T1000 (cell line): ENCODE results near the gene GREM2.

Source experiments
- DNase-seq: peaks from one replicate; lab custom pipeline; 2025; ENCODE audit warnings: mixed read lengths; lab: John Stamatoyannopoulos, UW

GREM2 gene

DNA sequence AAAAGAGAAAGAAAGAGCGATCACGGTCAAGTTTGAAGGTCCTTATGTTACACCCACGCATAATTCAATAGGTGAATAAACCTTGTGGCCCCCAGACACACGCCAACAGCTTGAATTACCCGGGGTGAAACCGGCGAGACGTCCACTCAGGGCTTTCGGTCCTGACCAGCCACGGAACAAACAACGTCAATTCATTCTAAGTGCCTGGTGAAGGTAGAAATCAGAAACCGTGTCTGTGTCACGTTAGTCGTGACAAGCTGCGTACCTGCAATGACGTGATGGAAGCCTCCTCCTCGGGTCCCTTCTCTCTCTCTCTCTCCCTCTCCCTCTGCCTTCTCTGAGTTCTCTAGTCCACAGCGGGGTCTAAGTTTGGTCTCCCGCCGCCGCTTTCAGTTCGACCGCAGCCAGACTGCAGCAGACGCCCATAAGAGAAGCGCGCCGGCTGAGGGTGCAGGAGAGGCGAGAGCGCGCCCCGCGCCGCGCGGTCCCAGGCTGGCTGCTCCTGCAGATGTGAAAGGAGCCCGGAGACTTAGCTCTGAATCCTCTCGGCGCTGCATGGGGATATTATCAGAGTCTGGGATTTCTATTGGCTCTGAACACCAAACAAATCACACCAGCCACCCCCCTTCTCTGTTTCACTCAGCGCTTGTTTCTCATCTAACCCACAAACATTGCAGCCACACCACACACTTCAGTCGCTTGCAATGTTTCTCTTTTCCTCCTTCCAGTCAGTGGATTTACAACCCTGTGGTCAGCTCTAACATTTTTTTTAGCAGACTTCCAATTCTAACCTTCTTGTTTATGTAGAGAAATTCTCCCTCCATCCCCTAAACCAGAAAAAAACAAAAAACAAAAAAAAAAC is at the start of gene GREM2:
GREM2 (minus strand) TSS at position 537 of the 862 bp plus-strand sequence. CDS start 118,680 bp downstream, outside the sequence.
- peak; percentile 54 for DNase-seq

DNA sequence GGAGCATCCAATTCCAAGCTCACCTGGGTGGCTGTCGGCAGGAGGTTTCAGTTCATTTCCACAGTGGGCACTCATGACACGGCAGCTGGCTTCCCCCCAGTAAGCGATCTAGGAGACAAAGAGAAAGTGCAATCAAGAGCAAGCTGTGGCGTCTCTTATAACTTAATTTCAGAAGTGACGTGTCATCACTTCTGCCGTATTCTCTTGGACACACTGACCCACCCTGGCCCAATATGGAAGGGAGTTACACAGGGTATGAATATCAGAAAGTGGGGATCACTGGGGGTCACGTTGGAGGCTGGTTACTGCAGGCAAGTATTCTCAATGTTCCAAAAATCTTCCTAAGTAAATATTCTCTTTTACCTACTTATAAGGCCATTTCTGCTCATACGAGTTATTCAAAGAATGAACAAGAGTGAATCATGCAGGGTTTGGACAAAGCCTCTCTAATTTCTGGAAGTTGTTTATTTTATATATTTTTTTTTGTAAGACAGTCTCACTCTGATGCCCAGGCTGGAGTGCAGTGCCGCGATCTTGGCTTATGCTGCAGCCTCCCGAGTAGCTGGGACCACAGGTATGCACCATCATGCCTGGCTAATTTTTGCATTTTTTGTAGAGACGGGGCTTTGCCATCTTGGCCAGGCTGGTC is 46.5 kb upstream of the GREM2 start:
- no peak for DNase-seq

DNA sequence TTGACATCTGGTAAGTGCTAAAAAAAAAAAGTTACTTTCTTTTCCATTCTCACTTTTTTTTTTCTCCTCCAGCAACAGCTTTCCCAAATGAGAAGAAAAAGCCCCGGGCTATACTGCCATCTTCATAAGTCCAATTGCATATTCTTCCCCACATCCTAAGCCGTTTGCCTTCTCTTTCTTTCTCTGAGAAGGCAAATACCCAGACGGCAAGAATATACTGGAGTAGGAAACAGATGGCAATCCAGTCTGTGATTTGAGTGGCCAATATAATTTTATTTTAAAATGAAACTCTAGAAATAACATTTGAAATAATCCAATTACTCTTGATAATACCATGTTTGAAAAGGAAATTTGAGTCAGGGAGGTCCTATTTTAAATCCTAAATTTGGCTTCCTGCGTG is 44.6 kb upstream of the GREM2 start:
- DNase-seq: no peak

DNA sequence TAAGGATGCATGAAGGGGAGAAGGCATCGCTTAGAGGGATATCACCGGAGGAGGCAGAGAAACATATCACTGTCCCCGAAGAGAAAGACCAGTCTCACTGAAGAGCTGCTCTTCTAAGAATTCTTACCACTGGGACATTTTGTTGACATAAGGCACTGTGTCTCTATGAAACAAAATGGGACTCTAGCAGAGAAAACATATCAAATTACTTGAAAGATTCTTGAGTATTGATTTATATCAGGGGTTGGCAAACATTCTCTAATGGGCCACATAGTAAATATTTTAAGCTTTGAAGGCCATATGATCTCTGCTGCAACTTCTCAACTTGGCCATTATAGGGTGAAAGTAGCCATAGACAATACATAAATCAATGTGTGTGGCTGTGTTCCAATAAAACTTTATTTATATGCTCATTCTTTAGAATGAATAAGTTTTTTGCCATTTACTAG is 41.0 kb upstream of the GREM2 start:
- no peak for DNase-seq

DNA sequence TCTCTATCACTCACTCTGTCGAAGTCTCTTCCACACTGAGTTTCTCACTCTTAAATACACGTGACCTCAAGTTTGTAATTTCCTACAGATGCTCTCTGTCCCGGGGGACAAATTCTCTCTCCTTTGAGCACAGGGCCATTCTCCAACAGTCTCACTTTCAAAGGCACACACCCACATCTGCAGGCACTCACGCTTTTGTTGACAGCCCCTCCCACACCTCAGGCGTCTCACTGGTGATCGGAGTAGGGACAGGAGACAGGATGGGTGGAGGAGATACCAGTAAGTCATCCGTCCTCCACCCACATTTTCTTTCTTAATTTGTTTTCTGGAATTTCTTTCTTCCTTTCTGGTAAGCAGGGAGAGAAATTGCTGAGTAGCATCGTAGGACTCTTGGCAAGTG is 40.6 kb upstream of the GREM2 start:
- DNase-seq: no peak

DNA sequence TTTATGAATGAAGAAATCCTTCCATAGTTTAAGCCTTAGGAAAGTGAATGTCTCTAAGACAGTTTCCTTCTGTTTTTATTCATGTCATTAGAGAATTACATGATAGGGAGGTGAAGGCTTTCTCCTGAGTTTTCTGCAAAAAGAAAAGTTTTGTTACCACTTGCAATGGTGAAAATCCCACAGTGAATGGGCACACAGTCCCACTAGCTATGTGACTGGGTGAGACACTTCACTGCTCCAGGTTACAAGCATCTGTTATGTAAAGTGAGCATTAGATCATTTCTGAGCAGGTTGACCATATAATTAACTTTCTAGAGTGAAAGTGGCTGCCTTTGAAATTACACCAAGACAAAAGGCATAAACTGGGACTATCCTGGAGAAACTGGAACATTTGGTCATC is 38.9 kb upstream of the GREM2 start:
- DNase-seq: no peak

DNA sequence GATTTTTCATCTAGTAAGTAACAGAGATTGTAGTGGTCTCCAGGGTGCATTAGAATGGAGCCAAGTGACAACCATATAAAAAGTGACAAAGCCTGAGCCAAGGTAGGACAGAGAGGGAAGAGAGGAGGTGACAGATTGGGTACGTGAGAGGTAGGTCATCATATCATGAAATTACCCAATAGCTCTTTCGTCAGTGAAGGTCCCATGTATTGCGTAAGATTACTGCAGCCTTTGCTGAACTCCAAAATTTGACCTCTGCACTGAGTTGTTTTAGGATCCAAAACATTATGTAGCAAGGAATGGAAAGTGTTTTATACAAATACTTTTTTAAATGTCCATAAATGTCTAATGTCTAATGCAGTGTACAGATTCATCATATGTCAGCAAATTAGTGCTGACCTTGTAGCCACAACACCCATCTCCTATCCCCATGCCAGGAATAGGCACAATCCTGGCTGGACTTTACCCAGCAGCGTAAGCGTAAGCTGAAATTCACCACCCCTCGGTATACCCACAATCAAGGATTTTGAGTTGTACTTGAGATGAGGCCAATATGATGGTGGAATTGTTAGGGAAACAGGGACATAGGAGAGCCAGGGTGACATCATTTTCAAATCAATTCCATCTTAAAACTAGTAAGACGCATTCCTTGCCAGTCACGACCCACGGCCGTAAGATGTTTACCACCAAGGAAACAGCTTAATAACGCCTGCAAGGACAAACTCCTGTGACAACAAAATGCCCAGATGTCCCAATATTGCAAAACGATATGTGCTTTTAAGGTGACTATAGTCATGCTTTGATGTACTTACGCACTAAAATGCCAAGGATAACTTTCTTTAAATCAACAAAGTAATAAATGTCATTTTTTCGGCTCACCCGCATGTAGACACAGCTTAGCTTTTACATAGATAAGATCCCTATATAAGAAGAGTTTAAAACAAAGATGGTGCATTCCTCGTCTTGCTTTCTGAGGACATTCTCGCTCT is 38.1 kb upstream of the GREM2 start:
- no peak for DNase-seq

DNA sequence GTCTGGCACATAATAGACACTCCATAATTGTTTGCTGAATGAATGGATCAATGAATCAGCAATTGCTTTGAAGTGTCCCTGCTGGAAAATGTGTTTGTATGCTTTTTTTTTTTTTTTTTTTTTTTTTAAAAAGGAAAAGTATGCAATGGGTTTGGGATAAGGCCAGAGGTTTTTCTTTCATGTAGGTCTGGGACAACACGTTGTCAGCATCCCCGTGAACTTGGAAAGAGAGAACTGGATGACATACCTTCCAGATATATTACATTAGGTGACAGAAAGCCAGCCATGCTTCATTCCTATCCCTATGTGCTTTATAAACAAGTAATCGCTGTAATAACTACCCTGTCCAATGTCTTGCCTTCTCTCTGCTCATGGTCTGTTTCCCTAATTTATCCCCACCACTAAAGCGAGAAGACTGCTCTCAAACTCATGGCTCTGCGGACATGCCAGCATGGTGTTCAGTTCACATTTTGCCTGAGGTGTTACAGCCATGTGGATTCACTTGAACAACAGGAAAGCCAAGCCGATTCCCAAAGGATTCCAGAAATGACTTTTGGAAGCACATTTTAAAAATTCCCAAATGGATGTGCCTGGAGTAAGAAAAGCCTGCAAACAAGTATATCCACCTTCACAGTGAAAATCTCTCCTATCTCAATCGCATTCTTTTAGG is 34.8 kb upstream of the GREM2 start:
- no peak for DNase-seq

DNA sequence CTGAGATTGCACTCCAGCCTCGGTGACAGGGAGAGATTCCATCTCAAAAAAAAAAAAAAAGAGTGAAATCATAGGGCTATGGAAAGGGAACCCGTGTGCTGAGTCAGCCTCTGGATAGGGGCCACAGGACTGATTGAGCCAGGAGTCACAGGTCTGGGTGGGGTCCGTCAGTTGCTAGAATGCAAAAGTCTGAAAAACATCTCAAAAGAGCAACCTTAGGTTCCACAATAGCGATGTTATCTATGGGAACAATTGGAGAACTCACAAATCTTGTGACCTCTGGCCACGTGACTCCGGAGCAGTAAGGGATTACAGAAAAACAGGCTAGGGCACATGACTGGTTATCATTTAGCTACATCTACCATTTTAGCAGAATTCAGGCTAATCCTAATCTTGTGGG is 32.8 kb upstream of the GREM2 start:
- DNase-seq: no peak

DNA sequence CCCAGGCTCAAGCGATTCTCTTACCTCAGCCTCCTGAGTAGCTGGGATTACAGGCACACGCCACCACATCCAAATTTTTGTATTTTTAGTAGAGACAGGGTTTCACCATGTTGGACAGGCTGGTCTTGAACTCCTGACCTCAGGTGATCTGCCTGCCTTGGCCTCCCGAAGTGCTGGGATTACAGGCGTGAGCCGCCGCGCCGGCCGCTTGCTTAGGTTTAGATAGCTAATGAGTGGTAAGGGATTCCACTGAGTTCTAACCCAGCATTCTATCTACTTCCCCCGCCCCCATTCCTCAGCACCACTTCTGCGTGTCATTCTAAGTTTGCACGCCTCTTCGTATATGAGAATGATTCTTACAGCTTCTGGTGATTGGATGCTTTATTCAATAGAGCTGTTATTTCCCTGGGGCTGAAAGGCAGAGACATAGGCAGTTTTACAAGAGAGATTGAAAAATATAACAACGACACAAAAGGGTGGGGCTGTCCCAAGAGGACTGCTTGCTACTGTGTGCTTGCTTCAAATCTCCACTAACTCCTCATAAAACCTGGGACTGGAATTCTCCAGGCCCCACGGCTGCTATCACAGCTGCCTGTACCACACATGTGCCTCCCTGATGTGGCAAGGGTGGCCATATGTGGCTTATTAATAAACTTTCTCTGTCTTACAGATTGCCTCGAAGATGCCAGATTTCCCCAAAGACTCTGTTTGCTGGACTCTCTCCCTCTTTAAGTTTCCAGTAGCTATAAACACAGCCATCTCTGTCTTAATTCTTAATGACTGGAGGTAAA is 23.7 kb upstream of the GREM2 start:
- DNase-seq: no peak

DNA sequence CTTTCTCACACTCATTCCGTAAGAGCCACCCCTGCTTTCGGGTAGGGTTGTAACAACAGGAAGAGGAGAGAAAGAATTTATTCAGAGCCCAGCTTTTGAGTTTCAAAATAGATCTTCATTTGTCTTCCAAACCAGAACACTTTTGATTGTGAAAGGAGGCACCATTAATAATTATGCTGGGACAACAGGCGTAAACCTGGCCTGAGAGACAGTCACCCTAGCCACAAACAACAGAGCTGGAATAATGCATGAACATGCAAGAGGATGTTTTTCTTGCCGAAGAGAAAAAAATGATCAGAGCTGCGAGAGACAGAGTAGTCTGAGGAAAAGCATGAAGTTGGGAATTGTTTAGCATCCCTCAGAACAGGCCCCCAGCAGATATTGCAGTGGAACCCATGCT is 18.5 kb upstream of the GREM2 start:
- no peak for DNase-seq

DNA sequence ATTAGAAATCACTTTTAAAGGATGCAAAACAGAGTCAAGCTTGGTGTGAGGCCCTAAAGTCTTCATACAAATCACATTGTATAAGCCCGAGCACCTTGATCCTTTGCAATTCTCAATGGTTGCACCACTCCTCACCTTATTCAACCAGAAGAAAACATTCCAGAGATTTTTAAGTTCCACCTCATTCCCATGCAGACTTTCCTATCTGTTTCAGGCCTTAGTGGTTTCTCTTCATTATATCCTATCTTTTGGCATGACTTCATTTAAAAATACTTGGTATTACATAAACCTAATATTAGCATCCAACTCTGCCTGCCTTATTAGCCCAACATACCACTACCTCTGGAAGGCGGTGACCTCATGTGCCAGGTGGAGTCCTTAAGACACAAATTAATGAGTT is 9.3 kb upstream of the GREM2 start:
- no peak for DNase-seq

DNA sequence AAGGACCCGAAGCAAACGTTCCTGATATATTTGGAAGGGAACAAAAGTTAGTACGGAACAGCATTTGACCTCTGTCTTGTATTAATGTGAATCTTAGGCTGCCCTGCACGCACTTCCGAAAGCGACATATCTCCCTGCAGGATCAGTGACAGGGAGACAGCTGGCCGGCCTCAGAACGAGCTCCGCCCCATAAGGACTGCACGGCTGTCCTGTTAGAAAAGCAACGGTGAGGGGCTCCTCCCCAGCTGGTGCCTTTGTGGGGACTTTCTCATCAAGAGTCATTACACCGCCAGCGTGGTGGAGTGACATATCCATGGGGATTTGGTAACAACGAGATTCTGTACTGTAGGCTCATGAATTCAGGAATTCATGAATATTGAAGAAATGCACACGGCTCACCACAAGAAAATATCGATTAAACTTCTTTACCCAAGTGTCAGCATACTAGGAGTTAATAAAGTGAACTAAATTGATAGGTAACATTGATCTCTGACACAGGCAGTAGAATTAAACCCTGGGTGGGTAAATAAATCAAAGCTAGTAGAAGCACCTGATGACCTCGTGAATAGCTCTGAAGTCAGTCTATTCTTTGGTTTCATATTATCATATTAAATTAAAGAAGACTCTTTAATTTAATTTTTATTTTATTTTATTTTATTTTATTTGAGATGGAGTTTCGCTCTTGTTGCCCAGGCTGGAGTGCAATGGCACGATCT is 8.1 kb upstream of the GREM2 start:
- no peak for DNase-seq

DNA sequence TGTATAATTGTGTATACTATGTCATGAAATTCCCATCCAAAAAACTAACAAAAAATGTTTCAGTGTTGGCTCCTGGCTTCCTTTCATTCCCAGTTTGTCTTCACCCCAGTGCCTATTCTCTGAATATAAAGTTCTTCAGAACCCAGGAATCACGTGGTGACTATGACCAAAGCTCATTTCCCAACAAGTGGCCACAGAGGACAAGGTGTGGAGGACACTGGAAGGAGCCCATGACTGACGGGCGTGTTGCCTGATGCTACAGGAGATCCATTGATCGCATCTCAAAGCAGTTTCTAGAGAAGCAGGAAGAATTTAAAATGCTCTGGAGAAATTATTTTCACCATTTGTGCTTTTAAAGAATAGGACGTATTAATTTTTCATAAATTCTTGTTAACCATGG is 7.4 kb upstream of the GREM2 start:
- no peak for DNase-seq

DNA sequence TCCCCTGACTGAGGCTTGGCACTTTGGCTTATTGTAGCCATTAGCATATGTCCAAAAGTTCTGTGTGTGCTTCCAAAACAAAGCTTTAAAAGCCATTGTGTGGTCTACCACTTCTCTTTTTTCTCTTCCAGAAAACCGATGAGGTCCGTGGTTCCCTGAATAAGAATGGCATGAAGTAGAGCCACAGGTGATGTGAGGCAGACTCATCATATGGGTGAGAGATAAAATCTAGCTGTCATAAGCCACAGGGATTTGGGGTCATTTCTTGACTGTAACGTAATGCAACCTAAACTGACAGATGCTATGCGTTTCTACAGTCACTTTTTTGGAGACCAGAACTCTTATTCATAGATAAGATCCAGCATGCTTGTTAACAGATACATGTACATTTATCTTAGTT is 7.0 kb upstream of the GREM2 start:
- DNase-seq: no peak

DNA sequence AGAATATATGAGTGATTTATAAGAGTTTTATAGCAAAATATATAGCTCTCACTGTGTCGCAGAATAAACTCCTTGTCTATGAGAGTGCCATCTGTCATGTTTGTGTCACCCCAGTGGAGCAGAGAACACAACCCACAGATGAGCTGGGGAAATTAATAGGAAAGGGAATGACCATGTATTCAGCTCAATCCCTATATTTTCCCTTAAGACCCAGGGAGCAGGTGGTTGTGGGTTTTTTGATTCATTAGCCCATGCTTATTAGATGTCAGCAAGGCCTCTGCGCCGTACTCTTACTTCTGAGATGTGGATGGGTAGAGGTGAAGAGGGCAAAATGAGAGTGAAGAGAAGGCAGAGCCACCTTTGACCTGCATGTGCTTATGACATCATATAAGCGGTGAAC is 4.1 kb upstream of the GREM2 start:
- DNase-seq: no peak

DNA sequence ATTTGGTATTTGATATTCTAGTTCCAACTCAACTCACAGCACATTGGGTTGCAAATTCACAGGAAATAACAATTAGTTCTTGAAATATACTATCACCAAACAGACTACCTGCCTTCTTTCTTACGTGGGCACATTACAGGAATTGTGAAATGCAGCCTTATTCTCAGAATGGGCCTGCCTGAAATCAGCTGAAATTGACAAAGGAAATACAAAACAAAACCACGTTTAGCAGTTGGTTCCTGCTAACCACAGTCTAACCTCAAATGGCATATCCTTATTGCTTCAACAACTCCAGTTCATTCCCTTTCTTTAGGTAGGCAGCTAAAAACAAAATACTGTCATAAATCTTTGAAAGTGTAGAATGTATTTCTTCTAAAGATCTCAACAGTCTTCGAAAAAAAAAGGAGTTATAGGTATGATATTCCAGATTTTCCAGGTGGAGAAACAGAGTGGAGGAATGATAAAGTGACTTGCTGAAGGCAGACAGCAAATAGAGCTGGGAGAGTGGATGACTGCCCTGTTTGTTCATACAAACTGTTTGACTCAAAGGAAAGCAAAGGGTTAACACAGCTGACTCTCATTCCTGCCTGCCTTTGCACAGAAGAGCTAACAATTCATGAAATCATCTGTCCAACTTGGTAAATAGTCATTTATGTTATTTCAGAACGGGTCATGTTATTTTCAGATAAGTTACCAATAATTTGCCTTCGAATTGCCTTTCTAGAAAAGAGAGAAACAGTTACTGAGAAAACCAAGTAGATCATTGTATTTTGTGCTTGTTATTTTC is 1.6 kb upstream of the GREM2 start:
- DNase-seq: no peak

DNA sequence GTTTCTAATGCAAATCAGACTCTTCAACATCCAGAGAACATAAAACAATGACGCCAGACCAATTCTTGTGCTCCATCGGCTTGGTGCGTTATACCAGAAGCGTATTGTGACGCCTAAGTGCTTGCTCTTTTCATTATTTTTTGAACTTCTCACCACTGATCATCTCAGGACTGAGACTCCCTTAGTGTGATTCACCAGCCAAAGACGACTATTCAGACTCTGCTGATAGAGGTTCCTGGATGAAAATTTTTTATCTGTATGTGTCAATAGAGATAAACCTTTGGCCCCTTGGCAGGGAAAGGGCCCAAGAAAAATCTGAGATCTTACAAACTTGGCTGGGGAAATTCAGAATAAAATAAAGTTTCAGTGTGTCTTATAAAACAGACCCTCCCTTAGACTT is 856 bp upstream of the GREM2 start:
- no peak for DNase-seq

DNA sequence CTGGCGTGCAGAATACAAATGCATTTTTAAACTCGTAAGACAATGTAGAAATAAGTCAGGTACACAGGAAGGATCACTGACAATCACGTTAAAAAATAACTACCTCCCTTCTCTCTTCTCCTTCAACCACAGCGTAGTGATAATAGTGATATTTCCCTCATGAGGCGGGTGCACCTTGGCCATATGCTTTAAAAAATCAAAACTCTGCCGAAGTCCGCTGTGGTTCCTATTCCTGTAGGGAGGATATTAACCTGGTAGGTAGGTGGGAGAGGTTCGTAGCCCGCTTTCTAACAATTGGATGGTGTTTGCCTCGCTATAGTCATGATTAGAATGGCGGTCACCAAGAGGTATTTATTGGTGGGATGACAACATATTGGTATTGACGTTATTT is 732 bp downstream of the GREM2 start:
- DNase-seq: no peak
